ENCODE measurements around the gene ASCC2.

Gene ASCC2

GRCh38 chr22:29837741-29838598 is at the start of gene ASCC2:
Gene ASCC2 (minus strand): TSS chr22:29838274. CDS start chr22:29832325, 5,949 bp downstream.
- peak within 1 kb of the TSS; percentile 97 for H3K4me3 ChIP-seq (ENCODE audit: low read depth, low read length)
- TF ChIP-seq CTCF (IDR thresholded peaks at IDR 0.05; ENCODE audit: low read depth, low read length): no peak

- TF ChIP-seq CTCF (IDR thresholded peaks at IDR 0.05; ENCODE audit: low read depth, low read length): no peak
Observed at GRCh38 chr22:29887358-29887757, 49.3 kb upstream of the ASCC2 start.

GRCh38 chr22:29886596-29886995 is 48.5 kb upstream of the ASCC2 start:
- TF ChIP-seq CTCF (IDR thresholded peaks at IDR 0.05; ENCODE audit: low read depth, low read length): no peak
- no peak overlapping the region for H3K4me3 ChIP-seq (ENCODE audit: low read depth, low read length)

More at GRCh38 chr22:29887358-29887757, 49.3 kb upstream of the ASCC2 start:
- H3K4me3 ChIP-seq (ENCODE audit: low read depth, low read length): no peak overlapping the region

GRCh38 chr22:29885610-29886009 is 47.5 kb upstream of the ASCC2 start:
- TF ChIP-seq CTCF (IDR thresholded peaks at IDR 0.05; ENCODE audit: low read depth, low read length): no peak
- H3K4me3 ChIP-seq (ENCODE audit: low read depth, low read length): no peak overlapping the region

GRCh38 chr22:29883775-29884097 is 45.7 kb upstream of the ASCC2 start:
- peak overlapping the region; percentile 92 for H3K4me3 ChIP-seq (ENCODE audit: low read depth, low read length)
- no peak for TF ChIP-seq CTCF (IDR thresholded peaks at IDR 0.05; ENCODE audit: low read depth, low read length)

- peak within 1 kb of the TSS; percentile 92 for H3K4me3 ChIP-seq (ENCODE audit: low read depth, low read length)
- TF ChIP-seq CTCF (IDR thresholded peaks at IDR 0.05; ENCODE audit: low read depth, low read length): no peak; the same call in 1 of the 2 replicates
Observed at GRCh38 chr22:29883045-29883774, 45.1 kb upstream of the ASCC2 start, which contains the start of gene MTMR3. Gene MTMR3 (plus strand): TSS chr22:29883174. CDS start chr22:29971060, 87,886 bp downstream.

- peak overlapping the region; percentile 92 for H3K4me3 ChIP-seq (ENCODE audit: low read depth, low read length)
- TF ChIP-seq CTCF (IDR thresholded peaks at IDR 0.05; ENCODE audit: low read depth, low read length): no peak
Observed at GRCh38 chr22:29882716-29883044, 44.6 kb upstream of the ASCC2 start.

Data from WI38 (cell line).